NCI-H1092 treated with DMSO at 0.1 percent for 48 hours (cell line): ENCODE data around the gene PRKN.

Source experiments
- DNase-seq: peaks from one replicate; lab custom pipeline; 2025; lab: John Stamatoyannopoulos, UW

Gene PRKN

DNA sequence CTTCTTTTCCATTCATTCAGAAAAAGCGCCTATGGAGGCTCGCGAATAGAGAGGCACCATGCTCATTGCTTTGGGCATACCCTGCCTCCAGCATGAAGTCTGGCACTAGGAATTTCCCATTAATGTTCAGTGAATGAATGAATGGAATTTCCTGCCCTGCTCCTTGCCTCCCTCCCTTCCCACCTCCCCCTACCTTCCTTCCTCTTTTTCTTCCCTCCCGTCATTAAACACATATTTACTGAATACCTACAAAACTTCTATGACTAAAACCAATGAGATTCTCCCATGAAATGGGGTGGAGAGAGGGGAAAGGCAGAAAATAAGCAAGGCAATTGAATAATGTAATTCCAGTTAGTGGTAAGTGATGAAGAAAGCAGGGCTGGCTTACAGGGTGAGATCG, 1239.9 kb downstream of the PRKN start:
- no peak for DNase-seq

DNA sequence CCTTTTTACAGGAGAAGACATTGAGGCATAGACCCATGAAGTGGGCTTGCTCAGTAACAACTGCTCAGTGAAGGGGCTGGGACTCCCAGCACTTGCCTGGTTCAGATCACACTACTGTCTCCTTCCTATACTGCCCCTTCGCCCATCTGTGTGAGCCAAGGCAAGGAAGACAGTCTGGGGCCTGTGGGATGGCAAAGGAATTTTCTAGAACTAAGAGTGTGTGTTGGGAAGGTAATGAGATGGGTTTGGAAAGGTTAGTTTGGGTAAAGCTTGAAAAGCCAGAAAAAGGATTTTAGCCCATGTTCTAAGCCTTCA, 1240.4 kb downstream of the PRKN start:
- DNase-seq: no peak

DNA sequence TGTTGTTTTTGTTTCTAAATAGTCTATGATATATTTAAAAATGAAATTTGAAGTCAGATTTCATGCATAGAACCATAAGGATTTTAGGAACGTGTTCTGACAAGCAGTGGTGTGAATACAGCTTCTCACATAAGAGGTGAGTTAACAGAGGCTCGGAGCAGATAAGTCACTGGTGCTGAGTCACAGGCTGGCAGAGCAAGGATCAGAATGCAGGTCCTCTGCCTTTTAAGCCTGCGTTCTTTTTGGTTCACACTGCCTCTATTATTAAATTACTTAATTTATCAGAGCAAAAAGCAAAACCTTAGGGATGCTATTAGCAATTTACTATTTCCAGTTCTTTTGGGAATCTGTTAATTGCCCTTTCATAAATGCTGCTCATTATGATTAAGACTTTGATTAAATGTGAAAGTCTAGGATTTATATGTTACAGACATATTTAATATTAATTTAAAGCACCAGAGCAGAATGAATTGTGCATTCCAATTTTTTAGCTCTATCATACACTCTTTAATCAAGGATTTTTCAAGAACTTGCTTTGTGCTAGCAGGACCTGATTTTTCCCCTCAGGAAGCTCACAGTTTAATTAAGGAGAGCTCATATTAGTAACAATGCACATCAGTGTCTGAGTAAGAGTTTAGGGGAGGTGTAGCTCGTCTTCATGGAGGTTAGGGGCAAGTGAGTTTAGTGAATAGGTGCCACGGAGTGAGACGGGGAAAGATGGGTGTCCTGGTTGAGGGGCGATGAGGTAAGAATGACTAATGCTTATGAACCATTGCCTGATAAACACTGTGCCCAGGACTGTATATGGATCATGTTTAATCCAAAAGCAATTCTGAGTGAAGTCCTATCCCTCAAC, 1241.0 kb downstream of the PRKN start:
- DNase-seq: no peak

DNA sequence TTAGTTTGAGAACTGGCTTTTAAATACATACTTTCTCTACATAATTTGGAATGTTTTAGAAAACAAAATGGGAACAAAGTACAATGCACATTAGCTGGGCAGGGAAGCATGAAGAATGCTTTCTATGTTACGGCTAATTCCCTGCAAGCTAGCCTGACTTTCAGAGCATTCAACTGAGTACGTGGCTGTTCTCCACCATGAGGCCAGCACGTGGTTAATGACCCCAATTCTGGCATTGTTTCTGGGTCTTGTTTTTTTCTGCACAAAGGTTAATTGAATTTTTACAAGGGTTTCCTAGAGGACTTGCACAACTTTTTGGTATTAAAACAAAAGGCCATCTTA, 1245.1 kb downstream of the PRKN start:
- DNase-seq: no peak

DNA sequence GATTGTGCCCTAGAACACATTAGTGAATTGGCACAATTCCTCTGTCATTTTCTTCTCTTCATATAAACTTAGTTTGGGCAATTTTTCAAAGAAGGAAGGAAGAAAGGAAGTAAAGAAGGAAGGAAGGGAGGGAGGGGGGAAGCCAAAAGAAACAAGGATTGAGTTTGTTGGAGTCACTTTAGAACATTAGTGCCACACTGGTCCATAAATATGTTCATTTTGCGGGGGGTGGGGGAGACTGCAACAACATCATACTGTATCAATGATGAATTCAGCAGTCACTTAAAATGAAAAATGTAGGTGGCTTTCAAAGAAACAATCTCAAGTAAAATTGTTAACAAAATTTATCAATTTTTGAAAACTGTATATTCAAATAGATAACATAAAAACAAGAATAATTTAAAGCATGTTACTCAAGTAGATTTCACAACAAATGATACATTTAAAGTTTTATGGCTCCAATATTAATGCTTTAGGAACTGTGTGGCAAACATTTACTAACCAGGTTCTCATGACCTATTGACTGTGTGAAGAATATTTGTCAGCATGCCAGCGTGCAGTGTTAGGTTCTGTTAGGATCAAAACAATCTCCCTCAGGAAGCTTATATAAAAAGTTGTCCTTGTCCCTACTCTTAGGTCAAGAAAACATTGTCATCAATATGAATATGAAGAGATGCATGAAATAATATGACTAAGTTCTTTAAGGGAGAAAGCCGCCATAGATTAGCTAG, 1245.6 kb downstream of the PRKN start:
- DNase-seq: no peak

DNA sequence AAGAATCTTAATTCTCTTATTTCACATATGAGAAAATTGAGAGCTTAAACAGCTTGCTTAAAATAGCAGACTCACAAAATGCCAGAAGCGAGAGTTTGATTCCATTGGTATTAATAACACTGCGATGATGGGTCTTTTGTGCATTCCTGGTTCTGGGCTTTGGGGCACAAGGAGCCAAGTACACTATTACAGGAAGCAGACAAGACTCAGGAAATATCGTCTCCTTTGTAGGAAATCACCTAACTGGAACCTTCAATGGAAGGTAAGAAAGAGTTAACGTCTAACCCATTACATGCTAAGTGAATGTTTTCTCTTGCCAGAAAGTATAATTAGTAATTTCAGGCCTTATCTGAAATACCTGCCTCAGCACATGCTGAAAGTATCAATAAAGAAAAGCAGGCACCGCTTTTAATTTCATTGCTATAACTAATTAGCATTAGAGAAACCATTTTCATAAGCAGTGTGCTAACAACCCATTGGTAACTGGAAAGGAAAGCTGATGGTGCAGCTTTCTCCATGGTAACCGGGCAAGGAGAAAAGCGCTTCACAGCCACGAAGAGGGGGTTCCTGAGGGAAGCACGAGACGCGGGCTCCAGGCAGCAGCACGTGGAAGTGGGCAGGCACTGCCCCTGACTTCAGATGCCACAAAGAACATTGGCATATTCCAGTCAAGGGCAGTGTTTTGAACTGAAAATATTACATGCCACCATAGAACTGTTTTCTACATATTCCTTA, 1247.0 kb downstream of the PRKN start:
- no peak for DNase-seq

DNA sequence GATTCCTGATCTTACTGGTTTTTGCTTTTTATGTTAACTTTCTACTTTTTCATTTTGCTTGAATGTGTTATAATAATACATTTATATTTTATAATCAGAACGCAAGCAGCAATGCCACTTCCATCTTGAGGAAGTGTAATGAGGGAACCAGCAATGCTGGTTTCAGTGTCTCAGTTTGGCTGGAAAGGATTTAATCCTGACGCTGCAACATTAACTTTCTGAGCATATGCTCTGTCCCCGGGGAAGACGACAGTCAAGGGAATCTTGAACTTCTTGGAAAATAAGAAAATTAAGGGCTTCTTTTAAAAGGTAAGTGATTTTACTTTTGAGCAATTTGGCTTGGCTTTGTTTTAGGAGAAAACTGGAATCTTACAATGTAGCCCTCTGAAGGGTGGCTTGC, 1248.2 kb downstream of the PRKN start:
- DNase-seq: no peak

DNA sequence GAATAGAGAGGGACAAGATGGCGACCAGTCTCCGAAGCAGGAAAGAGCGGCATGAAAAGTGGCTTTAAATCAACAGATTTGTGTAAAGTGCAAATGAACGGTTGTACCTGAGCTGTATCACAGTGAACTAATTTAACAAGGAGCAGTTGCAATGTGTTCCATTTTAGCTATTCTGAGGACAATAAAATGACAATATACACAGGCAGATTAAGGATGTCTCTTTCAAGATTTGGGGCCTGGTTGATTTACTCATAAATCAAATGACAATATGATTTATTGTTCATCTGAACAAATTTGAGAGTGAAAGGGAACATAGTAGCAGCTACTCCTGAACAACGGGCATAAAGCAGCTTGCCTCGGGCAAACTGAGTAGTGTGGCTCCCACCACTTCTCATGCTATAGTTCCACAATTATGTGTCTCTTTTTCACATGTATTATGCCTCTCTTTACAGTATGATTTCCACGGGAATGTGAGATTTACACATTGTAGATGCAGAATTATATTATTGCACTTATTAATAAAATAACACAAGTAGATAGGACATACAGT, 1249.6 kb downstream of the PRKN start:
- no peak for DNase-seq

DNA sequence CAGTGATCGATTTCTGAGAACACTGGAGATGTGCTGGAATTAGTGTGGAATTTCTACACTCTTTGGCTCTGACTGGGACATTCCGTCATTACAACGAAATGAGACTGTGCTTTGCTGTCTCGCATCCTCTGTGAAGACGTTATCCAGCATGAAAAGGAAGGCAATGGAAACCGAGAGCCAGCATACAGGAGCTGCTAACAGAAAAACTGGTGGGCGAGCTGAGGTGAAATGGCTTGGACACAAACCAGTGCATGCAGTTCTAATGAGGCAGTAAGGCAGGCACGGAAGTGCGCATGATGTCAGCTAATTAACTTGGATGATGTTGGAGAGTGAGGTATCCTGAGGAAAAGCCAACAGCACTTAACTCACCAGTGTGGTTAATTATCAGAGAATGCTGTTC, 1250.9 kb downstream of the PRKN start:
- DNase-seq: no peak

DNA sequence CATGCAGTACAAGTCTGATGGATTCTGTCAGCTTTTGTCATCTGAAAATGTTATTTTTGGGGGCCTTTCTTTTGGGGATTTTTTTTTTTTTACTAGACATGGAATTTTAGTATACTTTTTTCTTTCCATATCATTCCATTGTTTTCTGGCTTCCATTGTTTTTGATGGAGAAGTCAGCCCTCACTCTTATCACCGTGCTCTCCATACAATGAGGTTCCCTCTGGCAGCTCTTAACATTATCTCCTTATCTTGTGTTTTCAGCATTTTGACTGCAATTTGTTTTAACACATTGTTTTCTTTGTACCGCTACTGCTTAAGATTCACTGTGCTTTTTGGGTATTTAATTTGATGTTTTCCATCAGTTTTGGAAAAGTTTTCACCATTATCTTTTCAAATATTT, 1262.2 kb downstream of the PRKN start:
- DNase-seq: no peak

DNA sequence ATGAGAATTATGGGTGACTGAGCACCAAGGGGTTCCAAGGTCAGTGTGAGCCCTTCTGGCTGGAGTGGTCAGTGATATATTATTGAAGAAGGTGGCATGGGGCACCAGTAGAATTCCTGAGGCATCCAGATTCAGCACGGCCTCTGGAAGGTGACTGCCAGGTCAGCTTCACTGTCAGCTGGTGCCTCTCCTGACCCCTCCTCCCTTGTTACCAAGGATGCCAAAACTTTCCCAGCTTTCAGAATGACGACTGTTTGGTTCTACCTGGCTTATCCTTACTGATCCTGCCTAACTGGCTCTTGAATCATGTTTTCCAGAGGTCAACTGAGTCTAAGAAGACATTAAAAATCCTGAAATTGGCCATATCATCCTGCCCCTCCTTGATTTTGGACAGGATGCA, 1264.5 kb downstream of the PRKN start:
- no peak for DNase-seq

DNA sequence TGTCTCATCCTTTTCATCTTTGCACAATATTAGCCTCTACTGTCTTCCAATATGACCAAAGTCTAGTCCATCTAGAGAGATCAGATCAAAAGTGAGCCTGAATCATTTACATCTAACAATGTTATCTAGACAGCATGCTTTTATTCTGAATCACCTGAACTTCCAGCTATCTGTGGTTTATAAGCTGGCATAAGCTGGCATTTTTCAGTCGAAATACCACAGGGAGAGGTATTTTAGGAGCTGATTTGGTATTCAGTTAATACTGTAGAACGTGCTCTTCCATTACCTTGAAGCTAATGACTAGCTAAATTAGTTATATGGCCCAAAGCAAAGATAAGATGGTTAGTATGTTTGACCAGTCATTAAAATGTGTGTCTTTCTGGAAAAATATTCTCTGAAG, 1265.4 kb downstream of the PRKN start:
- no peak for DNase-seq

DNA sequence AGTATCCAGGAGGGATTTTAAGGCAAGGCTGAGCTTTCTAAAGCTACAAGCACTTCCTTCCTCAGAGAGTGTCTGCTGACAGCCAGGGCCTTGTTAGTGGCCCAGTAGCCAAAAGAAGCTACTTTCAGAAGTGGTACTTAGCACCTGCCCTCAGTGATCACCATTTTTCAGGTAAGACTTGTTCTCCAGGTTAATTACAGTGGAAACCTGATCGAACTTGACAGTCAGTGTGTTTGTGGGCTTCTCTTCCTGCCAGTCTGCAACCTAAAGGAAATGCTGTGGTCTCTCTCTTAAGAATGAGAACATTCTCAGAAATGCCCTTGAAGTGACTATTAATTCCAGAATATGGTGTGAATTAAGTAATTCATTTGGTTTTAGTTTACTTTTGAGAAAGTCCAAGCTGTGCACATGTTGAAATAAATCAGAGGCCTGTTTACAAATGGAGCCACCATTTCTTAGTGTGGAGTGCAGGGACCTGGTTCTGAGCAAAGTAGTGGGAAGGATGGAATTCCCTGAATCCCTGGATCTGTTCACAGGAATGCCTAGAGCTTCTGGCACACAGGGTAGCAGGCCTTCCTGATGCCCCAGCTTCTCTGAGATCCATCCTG, 1268.5 kb downstream of the PRKN start:
- DNase-seq: no peak

DNA sequence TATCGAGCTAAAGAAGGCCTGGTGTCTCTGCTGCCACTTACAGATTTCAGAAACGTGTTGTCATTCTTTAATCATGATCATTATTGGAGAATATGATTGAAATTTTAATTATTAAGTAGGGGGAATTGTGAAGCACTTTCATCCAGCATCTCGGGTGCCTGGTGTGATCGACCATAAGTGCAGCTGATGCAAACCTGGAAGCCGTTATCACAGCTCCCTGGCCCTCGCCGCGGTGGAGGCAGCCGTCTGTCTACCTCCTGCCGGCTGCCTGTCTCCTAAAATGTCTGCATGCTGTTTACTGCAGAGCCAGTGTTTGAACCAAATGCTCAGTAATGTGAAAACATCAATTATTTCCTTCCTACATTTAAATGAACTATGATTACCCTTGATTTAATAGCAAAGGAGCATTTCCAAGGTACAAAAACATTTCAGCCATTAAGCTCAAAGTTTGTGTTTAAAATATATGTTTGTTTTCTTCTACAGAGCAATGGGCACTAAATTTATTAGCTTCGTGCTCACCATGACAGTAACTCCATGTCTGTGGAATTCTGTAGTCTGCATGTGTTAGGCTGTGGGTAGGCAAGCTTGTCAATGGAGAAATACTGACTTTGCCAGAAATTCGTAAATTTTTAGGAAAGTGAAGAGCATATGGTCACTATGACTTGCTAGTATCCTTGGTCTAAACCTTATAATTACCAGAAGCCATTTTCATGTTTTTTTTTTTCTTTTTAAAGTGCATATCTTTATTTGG, 1269.2 kb downstream of the PRKN start:
- DNase-seq: no peak

DNA sequence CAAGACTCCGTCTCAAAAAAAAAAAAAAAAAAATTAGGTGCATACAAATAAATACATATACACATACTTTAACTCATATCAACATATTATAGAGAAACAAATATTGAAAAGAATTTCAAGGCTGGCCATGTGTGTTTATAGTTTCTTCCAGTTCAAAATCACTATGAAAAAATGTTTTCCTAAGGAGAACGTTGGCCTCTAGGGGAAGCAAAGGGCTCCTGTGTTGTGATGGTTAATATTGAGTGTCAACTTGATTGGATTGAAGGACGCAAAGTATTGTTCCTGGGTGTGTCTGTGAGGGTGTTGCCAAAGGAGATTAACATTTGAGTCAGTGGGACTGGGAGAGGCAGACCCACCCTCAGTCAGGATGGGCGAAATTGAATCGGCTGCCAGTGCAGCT, 1271.7 kb downstream of the PRKN start:
- no peak for DNase-seq

DNA sequence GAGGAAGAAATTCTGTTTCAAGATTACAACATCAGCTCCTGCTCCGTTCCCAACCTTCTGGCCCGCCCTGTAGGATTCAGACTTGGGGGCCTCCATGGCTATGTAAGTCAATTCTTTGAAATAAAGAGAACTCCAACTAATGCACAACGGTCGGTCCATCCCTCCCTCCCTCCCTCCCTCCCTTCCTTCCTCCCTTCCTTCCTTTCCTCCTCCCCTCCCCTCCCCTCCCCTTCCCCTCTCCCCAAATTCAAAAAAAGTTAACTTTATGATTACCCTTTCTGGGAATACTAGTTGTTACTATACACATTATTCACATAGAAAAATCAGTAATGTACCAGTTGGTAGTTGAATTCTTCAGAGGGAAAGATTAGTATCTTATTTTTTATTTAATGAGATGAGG, 1274.0 kb downstream of the PRKN start:
- DNase-seq: no peak

DNA sequence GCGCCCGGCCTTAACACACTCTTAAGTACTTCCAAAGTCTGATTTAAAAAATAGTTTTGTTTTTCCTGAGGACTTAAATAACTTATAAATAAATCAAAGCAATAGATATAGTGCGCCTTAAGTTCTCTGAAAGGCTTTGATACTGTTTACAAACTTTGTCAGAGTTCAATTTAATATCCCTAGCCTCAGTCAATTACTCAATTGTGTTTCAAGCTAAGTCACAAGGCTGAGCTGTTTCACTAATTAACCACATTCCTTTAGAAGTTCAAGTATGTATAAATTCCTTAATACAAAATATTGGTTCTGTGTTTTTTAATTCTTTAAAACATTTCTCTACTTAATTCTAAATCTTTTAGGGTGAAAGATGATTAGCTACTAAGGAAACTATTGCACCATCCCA, 1275.3 kb downstream of the PRKN start:
- no peak for DNase-seq

DNA sequence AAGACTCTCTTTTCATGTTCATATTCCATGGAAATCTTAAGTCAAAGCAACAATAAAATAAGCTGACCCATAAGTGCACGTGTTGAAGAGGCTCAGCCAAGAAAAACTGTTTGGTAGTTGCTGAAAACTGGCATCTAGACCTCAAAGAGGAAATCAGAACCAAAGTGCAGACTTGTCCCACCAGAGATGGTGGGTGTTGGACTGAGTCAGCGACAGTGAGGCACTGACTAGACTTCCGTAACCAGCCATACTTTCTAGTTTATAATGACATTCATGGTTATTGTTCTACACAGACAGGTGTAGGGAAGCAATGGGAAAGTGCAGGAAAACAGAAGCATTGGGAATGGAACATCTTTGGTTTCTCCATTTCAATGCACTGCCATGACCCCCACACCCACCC, 1278.0 kb downstream of the PRKN start:
- no peak for DNase-seq

DNA sequence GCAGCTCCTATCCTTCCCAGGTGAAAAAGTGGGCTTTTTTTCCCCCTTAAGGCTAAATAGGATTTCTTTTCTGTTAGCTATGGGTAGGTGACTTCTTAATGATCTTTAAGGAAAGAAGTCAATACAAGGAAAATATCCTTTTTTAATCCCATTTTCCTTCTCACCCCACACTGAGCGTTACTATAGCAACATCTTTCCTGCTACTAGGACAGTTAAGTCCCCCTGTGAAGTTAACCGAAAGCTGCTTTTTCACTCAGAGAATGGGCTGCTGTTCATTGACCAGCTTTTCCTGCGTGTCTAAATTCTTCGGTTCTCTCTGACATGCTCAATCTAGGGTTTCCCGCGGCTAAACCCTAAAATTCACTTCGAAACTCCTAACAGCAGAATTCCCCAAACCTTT, 1280.6 kb downstream of the PRKN start:
- DNase-seq: no peak

DNA sequence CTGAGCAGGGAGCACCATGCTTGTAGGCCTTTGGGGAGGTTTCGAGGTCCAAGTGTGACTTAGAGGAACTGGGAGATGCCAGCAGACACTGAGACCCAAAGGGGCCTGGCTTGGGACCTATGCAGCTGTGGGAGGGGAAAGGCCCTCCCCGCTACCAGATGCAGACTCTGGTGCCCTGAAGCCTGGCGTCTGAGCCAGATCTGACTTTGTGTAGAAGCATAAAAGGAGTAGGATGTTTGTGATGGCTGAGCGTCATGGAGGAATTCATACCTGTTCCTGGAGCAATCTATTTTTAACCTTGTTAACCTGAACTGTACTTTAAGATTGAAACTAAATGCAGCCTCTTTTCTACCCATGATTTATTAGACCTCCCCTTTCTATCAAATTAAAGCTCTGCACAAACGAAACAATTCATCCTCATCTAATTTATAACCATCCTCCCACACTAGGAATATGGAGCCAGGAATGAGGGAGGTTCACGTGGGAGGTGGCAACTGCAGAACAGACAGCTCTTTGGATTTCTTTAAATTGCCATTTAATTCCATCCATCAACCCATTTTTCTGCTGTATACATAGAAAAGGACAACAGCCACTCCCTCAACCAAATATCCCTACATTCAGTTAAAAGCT, 1281.2 kb downstream of the PRKN start:
- no peak for DNase-seq
